Measurements from ENCODE around the gene SYK.

SYK gene

DNA sequence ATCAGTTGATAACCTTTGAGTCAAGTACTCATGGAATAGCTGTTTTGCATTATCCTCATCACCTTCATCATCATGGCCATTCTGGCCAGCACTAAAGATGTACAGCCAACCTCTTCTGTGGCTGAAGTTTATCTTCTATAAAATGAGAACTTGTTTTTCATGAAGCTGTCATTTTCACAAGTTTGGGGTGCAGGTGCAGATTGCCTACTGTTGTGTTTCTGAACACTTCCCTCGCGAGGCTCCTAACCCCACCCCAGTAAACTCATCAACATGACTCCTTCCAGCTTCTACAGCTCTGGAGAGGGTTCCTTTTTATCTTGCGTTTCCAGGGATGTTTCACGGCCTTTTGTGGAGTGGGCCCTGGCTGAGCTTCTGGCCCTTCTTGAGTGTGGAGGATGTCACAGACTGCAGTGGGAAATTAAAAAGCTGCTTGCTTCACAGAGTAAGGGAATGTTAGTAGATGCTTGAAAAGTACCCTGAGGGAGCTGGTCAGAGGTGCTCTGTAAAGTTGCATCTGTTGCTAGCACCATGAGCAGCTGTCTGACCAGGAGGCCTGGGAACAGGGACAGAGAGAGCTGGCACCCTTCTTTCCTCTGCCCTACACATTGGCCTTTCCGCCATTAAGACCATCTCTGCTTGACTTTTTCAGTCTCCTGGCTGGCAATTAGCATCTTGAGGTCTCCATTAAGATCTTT, 24.9 kb downstream of the SYK start:
- DNase-seq = no peak

DNA sequence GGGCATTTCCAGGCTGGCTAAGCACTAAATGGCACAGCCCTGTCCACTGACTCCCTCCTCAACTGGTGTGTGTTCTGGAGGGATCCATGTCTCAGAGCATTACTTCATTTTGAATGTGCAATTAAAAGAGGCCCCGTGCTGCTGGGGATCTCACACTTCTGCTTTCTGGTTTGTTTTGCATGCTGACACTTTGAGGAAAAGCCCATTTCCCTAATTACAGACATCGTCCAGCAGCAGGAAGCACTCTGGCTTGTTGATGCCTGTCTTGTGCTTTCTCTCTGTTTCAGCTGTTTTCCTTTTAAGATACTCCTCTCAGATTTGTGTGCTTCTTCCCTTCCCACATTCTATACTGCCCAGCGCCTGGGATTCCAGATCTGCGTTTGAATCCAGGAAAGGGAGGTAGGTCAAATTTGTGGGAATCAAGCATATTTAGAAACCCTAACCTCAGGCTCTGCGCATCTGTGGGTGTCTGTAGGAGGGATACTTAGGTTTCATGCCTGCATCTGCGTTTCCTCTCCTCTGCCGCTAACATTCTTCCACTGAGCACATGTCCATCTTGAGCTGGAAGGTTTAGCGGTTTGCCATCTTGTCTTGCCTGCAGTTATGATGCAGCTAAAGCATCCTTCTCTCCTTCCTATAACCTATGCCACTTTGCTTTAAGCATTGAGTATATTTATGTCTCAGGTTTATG, 25.7 kb downstream of the SYK start:
- DNase-seq = no peak

DNA sequence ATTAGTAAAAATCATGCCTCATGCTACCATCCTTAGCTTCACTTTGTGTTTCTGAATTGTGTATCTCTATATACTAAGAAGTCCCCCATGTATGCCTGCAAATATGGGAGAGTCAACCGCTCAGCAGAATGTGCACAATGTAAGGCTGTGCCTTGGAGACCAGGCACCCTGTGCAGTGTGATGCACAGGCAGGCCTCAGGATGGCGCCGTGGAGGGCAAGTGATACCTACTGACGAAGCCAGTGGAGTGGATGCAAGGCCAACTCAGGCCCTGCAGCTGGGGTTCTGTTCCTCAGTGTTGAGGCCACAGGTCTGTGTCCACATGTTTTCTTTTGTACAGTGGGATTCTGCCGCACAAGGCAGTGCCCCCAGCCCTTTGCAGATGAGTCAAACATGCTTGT, 28.4 kb downstream of the SYK start:
- no peak for DNase-seq

DNA sequence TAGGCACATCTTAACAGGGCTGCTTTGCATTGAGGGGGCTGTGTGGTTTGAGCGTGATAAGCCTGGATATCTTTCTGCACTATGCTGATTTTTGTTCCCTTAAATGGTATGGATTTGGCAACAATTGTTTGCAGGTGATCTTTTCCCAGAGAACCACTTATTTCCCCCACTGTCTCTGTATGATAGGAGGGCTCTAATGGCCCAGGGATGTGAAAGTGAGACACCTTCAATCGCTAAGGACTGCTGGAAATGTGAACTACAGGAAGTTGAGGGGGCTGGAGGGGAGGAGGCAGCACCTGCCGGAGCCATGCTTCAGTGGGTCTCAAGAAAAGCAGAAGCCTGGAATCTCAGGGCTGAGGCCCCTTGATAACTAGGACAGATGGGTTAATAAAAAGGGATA, 29.4 kb downstream of the SYK start:
- DNase-seq = peak; percentile 69

DNA sequence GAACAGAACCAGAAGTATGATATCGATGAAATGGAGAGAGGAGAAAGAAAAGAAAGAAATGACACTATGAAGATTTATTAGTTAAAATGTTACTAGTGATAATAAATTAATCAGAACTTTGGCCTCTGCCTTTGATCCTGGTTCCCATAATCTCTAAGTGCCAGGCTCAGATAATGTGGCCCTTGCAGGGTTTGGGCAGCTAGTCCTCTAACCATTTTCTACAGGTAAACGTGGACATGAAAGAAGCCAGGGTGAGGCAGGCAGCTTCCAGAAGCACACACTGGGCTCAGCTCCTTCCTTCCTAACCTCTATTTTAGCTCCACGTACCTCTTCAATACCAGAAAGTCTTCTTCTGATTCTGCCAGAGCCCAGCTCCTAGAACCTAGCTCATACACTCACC, 30.6 kb downstream of the SYK start:
- DNase-seq = no peak

DNA sequence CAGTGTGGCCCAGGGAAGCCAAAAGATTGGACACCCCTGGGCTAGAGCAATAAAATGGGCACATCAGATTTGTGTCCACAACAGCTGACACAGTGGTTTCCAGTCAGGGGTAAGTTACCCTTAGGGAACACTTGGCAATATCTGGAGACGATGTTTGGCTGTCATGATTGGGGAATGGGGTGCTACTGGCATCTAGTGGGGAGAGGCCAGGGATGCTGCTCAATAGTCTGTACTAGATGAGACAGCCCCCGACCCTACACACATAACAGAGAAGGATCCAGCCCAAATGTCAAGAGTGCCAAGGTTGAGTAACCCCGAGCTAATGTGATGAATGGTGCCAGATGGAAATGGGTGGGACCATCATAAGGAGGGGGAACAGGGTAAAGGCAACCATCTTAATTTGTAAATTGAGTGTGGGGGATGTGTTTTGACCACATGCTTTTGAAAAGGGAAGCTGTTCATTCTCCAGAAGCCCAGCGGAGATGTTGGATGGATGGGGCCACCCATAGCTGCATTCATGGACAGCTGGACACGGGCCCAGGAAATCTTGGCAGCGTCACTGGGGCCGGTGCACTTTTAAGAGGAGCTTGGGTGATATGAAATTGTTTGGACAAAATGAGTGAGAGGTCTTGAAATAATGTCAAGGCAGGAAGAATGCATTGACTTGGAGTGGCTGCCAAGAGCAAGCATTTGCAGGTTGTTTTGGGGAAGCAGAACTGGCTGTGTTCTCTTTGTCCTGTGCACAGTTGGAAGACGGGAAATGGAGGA, 33.4 kb downstream of the SYK start:
- peak; percentile 66 for DNase-seq

DNA sequence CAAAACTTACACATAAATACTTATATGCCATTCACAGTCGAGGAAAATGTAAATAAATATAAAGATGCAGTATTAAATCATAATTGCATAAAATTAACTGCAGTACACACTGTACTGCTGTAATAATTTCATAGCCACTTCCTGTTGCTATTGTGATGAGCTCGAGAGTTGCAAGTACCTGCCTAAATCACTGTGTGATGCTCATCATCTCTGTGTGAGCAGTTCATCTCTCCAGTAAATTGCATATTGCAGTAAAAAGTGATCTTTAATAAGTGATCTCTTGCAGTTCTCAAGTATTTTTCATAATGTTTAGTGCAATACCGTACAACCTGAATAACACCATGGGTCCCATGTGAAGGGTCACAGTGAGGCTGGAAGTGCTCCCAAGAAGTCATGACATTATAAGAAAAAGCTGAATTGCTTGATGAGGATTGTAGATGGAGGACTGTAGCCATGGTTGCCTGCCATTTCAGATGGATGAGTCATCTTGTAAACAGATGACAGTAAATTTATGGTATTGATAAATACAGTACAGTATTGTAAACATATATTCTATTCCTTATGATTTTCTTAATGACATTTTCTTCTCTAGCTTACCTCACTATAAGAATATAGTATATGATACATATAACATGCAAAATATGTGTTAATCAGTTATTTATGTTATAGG, 34.9 kb downstream of the SYK start:
- no peak for DNase-seq

DNA sequence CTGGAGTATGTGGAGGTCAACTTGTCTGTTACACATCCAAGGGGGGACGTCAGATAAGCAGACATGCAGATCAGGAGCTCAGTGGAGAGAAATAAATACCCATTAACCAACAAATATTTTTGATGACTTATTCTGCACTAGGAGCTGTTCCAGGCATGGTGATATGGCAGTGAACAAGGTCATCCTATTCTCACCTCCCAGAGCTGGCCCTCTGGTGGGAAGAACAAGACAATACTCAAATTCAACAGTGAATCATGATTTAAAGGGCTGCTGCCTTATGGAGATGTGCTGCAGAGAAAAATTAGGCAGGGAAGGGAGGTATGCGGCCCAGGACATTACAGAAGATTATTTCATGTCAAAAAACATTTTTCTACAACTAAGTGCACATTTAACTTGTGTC, 36.5 kb downstream of the SYK start:
- DNase-seq = no peak

DNA sequence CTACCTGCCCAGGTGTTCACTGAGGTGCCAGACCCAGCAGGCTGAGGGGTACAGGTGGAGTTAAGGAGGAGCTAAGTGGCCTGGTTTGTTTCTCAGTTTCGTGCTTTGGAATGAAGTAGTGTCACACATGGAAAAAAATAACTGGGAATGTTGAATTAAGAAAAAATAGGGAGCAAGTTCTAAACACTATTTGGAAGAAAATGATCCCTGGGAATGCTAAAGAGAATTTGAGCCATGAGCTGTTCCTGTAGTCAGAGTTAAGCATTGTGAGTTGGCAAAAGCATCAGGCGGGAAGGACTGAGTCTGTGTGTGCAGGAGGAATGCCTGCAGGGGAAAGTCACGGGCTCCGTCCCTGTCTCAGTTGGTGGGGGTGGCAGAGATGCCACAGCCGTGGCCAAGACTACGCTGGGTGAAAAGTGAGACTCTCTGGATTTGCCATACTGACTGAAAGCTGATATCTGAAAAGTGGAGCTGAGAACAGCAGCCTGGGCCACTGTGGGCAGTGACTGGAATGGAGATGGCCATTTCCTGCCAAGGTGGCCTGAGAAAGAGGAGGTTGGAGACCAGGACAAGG, 37.0 kb downstream of the SYK start:
- DNase-seq = no peak

DNA sequence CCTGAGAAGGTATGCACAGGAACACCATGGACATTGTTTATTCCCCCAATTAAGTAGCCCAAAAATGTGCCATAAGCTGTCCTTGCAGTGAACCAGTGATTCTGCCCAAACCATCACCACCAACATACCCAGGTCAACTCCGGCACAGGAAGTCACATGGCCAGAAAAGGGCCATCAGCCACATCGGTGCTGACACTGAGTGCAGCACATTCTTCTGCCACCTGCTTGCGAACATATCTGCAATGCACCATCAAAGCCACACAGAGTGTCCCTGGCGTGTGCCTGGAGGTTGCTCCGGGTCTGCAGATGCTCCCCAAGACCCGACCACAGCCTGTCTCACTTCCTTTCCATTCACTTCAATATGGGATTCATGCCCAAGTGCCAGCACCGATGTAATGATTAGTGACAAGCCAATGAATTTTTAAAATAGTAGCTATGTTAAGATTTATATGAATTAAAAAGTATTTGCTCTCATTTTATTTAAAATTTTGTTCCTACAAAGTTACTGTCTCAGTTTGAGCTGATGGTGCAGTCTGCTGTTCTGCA, 37.6 kb downstream of the SYK start:
- no peak for DNase-seq

DNA sequence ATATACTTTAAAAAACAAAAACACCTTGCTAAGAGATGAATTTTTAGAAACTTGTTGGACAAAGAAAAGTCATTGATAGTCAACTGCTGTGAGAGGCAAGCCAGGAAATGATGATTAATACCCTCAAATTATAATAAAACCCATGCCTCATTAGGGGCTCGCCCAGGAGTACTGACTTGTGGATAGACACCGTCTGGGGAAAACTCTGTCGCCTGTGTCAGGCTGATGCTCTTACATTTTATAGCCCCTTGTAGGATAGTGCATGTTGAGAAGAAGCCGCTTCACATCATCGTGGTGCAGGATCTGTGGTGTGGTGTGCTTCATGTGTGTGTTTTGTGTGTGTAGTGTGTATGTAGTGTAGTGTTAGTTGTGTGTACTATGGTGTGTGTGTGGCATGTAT, 39.1 kb downstream of the SYK start:
- DNase-seq = no peak

DNA sequence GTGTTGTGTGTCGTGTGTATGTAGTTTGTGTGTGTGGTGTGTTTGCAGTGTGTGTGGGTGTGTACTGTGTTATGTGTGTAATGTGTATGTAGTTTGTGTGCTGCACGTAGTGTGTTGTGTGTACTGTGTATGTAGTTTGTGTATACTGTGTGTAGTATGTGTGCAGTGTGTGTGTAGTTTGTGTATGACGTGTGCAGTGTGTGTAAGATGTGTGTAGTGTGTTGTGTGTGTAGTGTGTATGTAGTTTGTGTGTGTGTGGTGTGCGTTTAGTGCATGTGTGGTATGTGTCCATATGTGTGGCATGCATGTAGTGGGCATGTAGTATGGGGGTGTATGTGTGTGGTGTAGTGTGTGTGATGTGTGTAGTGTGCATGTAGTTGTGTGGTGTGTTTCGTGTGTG, 39.6 kb downstream of the SYK start:
- no peak for DNase-seq

DNA sequence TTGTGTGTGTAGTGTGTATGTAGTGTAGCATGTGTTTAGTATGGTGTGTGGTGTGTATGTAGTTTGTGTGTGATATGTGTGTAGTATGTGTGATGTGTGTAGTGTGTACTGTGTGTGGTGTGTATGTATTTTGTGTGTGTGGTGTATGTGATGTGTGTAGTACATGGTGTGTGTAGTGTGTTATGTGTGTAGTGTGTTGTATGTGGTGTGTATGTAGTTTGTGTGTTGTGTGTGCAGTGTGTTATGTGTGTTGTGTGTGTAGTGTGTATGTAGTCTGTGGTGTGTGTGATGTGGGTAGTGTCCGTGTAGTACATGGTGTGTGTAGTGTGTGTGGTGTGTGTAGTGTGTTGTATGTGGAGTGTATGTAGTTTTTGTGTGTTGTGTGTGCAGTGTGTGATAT, 40.0 kb downstream of the SYK start:
- no peak for DNase-seq

DNA sequence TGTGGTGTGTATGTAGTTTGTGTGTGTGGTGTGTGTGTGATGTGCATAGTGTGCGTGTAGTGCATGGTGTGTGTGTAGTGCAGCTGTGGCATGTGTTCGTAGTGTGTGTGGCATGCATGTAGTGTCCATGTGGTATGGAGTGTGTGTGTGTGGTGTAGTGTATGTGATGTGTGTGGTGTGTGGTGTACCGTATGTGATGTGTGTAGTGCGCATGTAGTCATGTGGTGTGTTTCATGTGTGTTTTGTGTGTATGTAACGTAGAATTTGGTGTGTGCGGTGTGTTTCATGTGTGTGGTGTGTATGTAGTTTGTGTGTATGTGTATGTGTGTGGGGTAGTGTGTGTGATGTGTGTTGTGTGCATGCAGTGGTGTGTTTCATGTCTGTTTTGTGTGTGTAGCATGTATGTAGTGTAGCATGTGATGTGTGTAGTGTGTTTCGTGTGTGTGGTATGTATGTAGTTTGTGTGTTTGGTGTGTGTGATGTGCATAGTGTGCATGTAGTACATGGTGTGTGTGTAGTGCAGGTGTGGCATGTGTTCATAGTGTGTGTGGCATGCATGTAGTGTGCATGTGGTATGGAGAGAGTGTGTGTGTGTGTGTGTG, 40.7 kb downstream of the SYK start:
- DNase-seq = no peak

DNA sequence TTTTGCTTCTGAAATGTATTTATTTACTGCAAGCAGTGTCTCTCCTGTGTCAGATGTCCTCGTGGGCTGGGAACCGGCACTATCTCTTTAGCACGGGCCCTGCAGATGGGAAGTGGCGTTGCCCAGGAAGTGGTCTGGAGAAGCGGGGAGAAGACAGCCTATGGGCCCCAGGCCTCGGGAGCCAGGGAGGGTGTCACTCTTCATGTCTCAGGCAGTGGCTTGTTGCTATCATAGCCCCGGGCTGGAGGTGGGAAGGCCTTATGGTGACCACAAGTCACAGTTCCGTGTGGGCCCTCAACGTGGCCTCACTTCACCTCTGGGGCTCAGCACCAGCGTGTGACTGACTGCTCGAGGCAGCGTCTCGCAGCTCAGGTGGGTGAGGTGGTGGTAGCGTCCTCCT, 41.4 kb downstream of the SYK start:
- DNase-seq = no peak

DNA sequence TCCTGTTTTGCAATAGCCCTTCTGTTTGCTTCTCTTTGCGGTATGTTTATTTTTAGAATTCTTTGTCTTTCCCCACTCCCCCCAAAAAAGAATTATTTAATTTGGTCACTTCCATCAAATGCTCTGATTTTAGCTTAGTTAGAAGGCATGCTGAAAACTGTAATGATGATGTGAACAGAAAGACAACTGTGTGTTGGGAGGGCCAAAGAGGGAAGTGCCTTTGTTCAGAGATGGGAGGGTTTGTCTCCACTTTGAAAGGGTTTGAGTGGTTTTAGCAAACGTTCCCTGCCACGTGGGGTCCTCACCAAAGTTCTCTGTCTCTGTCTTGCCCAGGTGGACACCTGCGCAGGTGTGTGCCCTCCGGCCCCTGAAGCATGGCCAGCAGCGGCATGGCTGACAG, 41.9 kb downstream of the SYK start:
- no peak for DNase-seq

DNA sequence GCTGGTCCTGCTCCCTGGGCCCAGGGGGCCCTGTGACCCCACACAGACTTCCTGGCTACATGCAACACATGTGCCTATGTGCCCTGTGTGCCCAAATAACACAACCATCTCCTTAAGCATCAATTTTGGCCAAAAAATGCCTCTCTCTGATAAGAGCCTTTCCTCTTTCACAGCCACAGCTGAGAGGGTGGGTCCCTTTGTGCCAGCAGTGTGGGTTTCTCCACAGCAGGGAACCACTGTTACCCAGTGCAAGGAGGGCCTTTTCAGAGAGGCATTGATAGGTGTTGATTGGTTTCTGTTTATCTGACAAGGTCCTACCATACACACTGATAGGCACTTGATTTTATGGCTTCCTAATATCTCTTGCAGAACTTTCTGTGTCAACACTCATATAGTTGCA, 42.7 kb downstream of the SYK start:
- DNase-seq = no peak

DNA sequence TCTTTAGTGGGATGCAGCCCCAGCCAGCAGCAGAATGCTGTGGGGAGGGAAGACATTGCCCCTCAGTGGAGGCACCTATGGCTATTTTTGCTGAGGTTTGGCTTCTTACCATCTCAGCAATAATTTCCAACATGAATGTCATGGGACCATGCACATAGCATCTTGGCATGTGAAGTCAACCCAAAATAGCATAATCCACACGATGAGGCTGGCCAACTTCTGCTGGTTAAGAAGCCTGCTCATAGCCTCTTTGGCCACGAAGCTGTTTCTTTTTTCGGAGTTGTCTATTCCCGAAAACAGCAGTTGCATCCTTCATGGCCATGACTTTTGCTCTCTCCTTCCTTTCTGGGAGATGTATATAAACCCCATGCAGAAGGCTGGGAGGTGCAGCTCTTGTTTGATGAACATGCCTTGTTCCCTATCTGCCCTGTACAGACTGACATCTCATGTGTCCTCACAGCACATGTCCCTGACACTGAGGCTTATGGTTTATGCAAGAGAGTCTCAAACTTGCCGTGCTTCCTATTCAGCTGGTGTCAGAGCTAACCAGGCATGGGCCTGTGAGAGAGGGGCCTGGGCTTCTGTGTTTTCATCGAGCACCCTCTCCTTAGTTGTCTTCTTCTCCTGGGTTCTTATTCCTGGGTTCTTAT, 45.3 kb downstream of the SYK start:
- DNase-seq = no peak

DNA sequence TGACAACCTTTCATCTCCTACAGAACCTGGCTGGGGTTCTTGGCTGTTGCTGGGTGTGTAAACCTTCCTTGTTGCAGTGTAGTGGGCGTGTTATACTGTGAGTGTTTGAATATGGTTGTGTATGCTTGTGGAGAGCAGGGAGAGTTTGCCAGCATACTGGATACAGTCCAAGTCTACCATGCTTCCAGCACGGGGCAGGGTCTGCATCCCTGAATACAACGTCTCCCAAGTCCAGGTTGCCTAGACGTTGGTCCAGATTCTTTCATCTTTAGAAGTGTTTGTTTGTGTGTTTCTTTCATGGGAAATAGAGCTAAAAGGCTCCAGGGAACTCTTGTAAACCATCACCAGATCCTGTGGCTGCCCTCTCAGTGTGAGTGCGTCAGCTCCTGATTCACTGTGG, 46.4 kb downstream of the SYK start:
- peak; percentile 28 for DNase-seq

DNA sequence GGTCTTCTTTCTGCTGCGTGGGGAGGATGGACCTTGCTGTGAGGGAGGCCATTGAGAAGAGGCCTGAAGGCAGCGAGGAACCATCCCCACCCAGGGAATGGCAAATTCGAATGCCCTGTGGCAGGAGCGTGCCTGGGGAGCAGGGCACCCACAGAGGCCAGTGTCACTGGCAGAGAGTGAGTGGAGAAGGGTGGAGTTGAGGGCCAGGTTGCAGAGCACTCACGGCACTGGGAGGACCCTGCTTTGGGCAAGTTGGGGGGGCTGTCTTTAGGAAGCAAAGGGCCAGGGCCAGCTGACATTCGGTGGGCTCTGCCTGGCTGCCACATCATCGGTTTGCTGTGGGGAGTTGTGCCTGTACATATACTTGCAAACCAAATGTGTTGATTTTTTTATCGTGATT, 47.2 kb downstream of the SYK start:
- no peak for DNase-seq

DNA sequence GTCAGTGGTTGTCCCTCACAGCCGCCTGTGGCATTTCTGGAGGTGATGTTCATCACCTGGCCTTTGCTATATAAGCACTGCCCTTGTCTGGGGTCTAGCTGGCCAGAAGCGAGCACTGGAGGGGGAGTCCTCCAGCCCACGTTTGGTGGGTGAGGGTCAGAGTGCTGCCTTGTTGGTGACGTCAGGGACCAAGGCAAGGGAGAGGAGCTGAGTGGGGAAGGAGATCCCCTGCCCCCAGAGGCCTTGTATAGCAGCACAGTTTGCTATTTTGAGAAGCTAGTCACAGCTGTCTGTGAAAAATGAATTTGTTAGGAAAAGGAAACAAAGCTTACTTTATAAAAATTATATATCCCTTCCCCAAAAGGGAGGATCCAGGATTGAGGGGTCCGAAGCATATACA, 49.8 kb downstream of the SYK start:
- DNase-seq = no peak

DNA sequence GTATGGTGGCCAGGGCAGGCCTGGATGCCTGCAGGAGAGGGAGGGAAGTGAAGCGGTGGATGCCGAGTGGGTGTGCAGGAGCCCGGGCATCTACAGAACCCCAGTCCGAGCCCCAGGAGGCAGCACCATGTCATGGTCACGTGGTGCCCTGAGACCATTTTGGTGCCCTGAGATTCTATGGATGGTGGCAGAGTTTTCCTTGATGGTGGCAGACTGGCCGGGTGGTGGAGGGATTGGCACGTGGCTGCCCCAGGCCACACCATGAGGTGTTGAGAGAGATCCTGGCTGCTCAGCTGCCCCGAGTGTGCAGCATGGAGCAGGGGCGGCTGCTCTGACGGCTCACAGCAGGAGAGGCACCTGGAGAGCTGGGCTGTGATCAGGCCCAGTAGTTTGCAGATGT, 52.3 kb downstream of the SYK start:
- DNase-seq = no peak
